CD4-positive, alpha-beta T cell treated with Interleukin-21 for 1 hour (primary cell): ENCODE measurements around the gene TRPC5OS.

Source experiments
- DNase-seq: peaks from one replicate; pipeline ENCODE4 v3.0.0-alpha.2; 2020

Gene TRPC5OS

GRCh38 chrX:111914398-111915090 is 38.6 kb downstream of the TRPC5OS start:
- no peak for DNase-seq

GRCh38 chrX:111917591-111917990 is 41.6 kb downstream of the TRPC5OS start:
- DNase-seq, result no peak

DNA sequence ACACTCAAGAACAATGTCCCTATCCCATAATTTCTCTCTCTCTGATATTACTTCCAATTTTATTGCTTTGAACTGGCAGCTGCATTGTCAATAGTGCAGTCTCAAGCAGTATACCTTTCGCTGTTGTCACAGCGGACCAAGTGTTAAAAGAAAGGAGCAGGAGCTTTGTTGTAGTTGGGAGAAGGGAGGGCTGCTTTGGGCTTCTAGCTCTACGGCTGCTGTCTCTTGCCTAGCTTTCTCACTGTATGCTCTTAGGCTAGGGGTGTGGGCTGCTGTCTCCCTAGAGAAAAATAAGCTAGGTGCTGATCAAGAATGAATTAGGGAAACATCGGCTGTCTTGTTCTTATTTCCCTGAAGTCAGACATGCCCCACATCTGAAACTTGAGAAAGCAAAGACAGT is 52.5 kb downstream of the TRPC5OS start:
- DNase-seq, result no peak
